ENCODE data around the gene SGCA. TPM values are rescaled to one million over a fixed set of nuclear protein-coding genes. Genes with fewer than 3 reads are reported as not detected.

The SGCA gene
- total and polyA plus RNA-seq, 10 of the 15 experiments (the other 5 are each of a cell fraction or from before 2014, with no cell fraction given), result 0.13 to 2.2 (median 0.50) TPM; not detected in 2

DNA sequence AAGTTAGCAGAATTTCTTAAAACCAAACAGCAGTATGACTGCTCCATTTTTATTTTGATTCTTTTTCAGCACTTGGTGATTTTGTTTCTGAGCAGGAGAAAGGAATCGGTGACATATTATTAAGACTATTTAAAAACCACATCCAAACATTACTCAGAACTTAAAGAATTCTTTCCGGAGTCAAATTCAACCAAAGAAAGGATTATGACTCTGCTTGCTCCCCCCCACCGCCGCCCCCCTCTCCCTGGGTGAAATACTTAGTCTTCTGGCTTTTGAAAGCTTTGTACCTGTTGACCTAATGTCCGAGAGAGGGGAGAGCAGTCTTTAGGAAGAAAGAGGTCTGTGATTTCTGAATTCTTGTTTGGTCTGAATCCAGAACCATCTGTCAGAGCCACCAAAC is 53.5 kb downstream of the SGCA start:
- ChIA-PET SMC1A (ENCODE audit: uncharacterized antibody, unreplicated experiment) (interaction anchor here (1.0 to 1.5 kb wide), 3 partner anchors 17 to 115 kb away, joined by 3 read pairs; no protein-coding TSS in a partner anchor), POLR2A (interaction anchor here (0.6 kb wide), 3 partner anchors 108 to 253 kb away, joined by 4 to 9 read pairs (median 4); no protein-coding TSS in a partner anchor), RAD21 (ENCODE audit: unreplicated experiment) (interaction anchor here (1.2 to 1.3 kb wide), 3 partner anchors 19 to 55 kb away, joined by 3 to 5 read pairs (median 3); partner anchors contain the start of gene TMEM92), CTCF (interaction anchor here (1.4 to 5.8 kb wide), 3 partner anchors 18 to 125 kb away, joined by 4 to 39 read pairs (median 6); partner anchors contain the start of gene COL1A1)
- Histone ChIP-seq H3K9me3 (replicated peaks; ENCODE audit: control insufficient read depth, insufficient read depth, low read length) (no peaks in the 10 kb centered on the region), H3K9ac (ENCODE audit: control insufficient read depth, insufficient read depth, low read length) (no peak overlapping the region), H2AFZ (ENCODE audit: control insufficient read depth, low read depth, low read length) (no peak overlapping the region), H3K4me2 (ENCODE audit: control insufficient read depth, insufficient read depth) (no peak overlapping the region), H3K27me3 (replicated peaks in 1 of 2; ENCODE audit: control insufficient read depth in 2 of 2, insufficient read depth in 2 of 2, low read length in 1 of 2) (no peaks in the 10 kb centered on the region), H4K20me1 (ENCODE audit: control insufficient read depth, insufficient read depth) (no peaks in the 10 kb centered on the region), H3K36me3 (ENCODE audit: control insufficient read depth in 2 of 2, insufficient read depth in 2 of 2, low read length in 1 of 2) (no peaks in the 10 kb centered on the region), H3K79me2 (ENCODE audit: control insufficient read depth, insufficient read depth, low read length) (no peaks in the 10 kb centered on the region), H3K27ac (ENCODE audit: control insufficient read depth, insufficient read depth) (no peak overlapping the region), H3K4me3 (no peak overlapping the region), H3K4me1 (ENCODE audit: control insufficient read depth, insufficient read depth, low read length) (peaks cover 11% of the 10 kb centered on the region)
- no peak for TF ChIP-seq MEF2B (IDR thresholded peaks at IDR 0.05; ENCODE audit: partially characterized antibody, poor library complexity, severe bottlenecking)
- TF ChIP-seq, protein P1, sequence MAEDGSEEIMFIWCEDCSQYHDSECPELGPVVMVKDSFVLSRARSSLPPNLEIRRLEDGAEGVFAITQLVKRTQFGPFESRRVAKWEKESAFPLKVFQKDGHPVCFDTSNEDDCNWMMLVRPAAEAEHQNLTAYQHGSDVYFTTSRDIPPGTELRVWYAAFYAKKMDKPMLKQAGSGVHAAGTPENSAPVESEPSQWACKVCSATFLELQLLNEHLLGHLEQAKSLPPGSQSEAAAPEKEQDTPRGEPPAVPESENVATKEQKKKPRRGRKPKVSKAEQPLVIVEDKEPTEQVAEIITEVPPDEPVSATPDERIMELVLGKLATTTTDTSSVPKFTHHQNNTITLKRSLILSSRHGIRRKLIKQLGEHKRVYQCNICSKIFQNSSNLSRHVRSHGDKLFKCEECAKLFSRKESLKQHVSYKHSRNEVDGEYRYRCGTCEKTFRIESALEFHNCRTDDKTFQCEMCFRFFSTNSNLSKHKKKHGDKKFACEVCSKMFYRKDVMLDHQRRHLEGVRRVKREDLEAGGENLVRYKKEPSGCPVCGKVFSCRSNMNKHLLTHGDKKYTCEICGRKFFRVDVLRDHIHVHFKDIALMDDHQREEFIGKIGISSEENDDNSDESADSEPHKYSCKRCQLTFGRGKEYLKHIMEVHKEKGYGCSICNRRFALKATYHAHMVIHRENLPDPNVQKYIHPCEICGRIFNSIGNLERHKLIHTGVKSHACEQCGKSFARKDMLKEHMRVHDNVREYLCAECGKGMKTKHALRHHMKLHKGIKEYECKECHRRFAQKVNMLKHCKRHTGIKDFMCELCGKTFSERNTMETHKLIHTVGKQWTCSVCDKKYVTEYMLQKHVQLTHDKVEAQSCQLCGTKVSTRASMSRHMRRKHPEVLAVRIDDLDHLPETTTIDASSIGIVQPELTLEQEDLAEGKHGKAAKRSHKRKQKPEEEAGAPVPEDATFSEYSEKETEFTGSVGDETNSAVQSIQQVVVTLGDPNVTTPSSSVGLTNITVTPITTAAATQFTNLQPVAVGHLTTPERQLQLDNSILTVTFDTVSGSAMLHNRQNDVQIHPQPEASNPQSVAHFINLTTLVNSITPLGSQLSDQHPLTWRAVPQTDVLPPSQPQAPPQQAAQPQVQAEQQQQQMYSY (CRISPR knock-in tag; IDR thresholded peaks at IDR 0.05), result no peak
- no peak for TF ChIP-seq SIX5 (IDR thresholded peaks at IDR 0.05; ENCODE audit: low read depth, low read length, severe bottlenecking)
- TF ChIP-seq ESRRA (IDR thresholded peaks at IDR 0.05; ENCODE audit: low read length), result no peak
- TF ChIP-seq BACH1 (IDR thresholded peaks at IDR 0.05; ENCODE audit: borderline replicate concordance), result no peak
- TF ChIP-seq NFIC (IDR thresholded peaks at IDR 0.05; ENCODE audit: low read depth, low read length), result no peak
- TF ChIP-seq POLR2AphosphoS2 (IDR thresholded peaks at IDR 0.05; ENCODE audit: low read depth, low read length), result no peak
- no peak for TF ChIP-seq ATF7 (IDR thresholded peaks at IDR 0.05; ENCODE audit: low read depth)
- no peak for TF ChIP-seq RAD51 (IDR thresholded peaks at IDR 0.05)
- TF ChIP-seq BHLHE40 (IDR thresholded peaks at IDR 0.05; ENCODE audit: borderline replicate concordance in 1 of 2, low read depth in 2 of 2, low read length in 1 of 2), result no peak
- TF ChIP-seq IRF4 (IDR thresholded peaks at IDR 0.05; ENCODE audit: low read depth, low read length), result no peak
- no peak for TF ChIP-seq SPI1 (IDR thresholded peaks at IDR 0.05; ENCODE audit: borderline replicate concordance, insufficient read depth, low read depth, low read length)
- 0% methylated on average over 5 of the region's 5 CpGs for WGBS (ENCODE audit: insufficient coverage, insufficient replicate concordance, low lambda C conversion rate, missing lambda C conversion rate)
- no peak for FAIRE-seq
- DNase-seq (ENCODE audit: low read depth, low spot score), result no peak
- no peak; the same call in 2 of the 3 replicates for ATAC-seq
- intact Hi-C loops (cut with micrococcal nuclease; ENCODE audit: unreplicated experiment), result no loop called here
- in situ Hi-C loops (cut with MboI), result no loop called here
- BruUV-seq (replicated peaks), result no TSS peak

Measured in GM12878 (cell line).